Activated T-cell treated with anti-CD3 and anti-CD28 coated beads, Interleukin-2, amount 50 U/mL, for 24 hours (primary cell): ENCODE results near the gene NPHP1.
"Not testable (repeated sequence)": the region's sequence is repeated elsewhere in the genome, so short reads cannot be mapped to it uniquely, and the experiment has no call there.

Source experiments
- DNase-seq: peaks from one replicate; pipeline ENCODE4 v3.0.0-alpha.2; 2020
- H3K27ac Mint-ChIP-seq: 2 replicates; pipeline ENCODE4 v1.8.0; 2020; ENCODE audit warnings: mild to moderate bottlenecking, mixed read lengths
- H3K27me3 Mint-ChIP-seq: 2 replicates; pipeline ENCODE4 v1.8.0; 2020; ENCODE audit warnings: mixed read lengths
- H3K36me3 Mint-ChIP-seq: 2 replicates; pipeline ENCODE4 v1.8.0; 2020; ENCODE audit warnings: low read depth, mixed read lengths
- H3K4me1 Mint-ChIP-seq: 2 replicates; pipeline ENCODE4 v1.8.0; 2020; ENCODE audit warnings: low read depth, mixed read lengths
- H3K4me3 Mint-ChIP-seq: 2 replicates; pipeline ENCODE4 v1.8.0; 2020; ENCODE audit warnings: mild to moderate bottlenecking, moderate library complexity, mixed read lengths
- H3K9me3 Mint-ChIP-seq: 2 replicates; pipeline ENCODE4 v1.8.0; 2020; ENCODE audit warnings: mixed read lengths

Gene NPHP1

GRCh38 chr2:110166266-110166665 lies 38.5 kb downstream of the NPHP1 start:
- H3K36me3 Mint-ChIP-seq, result no peaks in the 10 kb centered on the region
- H3K4me3 Mint-ChIP-seq, result no peak overlapping the region
- H3K4me1 Mint-ChIP-seq, result peaks cover 4% of the 10 kb centered on the region
- H3K27ac Mint-ChIP-seq, result no peak overlapping the region
- no peak for DNase-seq
- no peaks in the 10 kb centered on the region for H3K9me3 Mint-ChIP-seq
- H3K27me3 Mint-ChIP-seq, result peaks cover 13% of the 10 kb centered on the region

DNA sequence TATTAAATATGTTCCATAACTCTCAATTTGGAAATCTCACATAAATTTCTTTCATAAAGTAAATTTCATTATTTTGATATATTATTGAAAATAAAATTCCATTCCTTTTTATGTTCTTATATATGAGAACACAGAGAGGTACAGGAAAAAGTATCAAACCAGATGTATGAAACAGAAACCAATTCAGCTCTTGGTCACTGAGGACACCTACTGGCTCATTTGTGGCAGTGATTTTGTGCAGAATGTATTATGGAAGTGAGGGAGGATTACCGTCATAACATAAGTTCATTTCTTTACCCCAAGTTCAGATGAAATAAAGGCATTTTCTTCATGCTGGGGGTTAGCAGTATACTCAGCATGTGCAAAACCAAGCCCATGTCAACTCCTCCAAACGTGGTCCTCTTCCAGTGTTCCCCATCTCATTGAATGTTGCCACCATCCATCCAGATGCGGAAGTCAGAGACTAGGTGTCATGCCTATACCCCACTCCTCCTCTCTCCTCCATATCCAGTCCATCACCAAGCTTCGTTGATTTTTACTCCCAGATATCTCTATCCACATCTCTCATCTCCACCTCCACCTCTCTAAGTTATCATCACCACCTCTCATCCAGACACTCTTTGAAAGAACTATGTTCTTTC lies 47.5 kb downstream of the NPHP1 start:
- peaks cover 3% of the 10 kb centered on the region for H3K27me3 Mint-ChIP-seq
- peaks cover 15% of the 10 kb centered on the region for H3K9me3 Mint-ChIP-seq
- no peak overlapping the region for H3K27ac Mint-ChIP-seq
- H3K4me1 Mint-ChIP-seq, result peaks cover 34% of the 10 kb centered on the region
- H3K4me3 Mint-ChIP-seq, result no peak overlapping the region
- no peak for DNase-seq
- peaks cover 14% of the 10 kb centered on the region for H3K36me3 Mint-ChIP-seq

DNA sequence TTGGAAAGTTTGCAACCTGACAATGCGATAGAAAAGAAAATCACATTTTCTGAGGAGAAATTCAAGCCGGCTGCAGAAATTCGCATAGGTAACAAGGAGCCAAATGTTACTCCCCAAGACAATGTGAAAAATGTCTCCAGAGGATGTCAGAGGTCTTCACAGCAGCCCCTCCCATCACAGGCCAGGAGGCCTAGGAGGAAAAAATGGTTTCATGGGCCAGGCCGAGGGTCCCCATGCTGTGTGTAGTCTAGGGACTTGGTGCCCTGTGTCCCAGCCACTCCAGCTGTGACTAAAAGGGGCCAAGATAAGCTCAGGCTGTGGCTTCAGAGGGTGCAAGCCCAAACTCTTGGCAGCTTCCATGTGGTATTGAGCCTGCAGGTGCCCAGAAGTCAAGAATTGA lies 50.0 kb downstream of the NPHP1 start:
- Mint-ChIP-seq H3K4me1 (peaks cover 45% of the 10 kb centered on the region), H3K9me3 (peaks cover 15% of the 10 kb centered on the region), H3K36me3 (peaks cover 14% of the 10 kb centered on the region)
- H3K27ac Mint-ChIP-seq, H3K4me3 Mint-ChIP-seq, H3K27me3 Mint-ChIP-seq, DNase-seq: not testable (repeated sequence)

DNA sequence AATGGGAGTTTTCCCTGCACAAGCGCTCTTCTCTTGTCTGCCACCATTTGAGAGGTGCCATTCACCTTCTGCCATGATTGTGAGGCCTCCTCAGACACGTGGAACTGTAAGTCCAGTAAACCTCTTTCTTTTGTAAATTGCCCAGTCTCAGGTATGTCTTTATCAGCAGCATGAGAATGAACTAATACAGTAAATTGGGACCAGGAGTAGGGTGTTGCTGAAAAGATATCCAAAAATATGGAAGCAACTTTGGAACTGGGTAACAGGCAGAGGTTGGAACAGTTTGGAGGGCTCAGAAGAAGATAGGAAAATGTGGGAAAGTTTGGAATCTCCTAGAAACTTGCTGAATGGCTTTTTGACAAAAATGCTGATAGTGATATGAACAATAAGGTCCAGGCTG lies 50.6 kb downstream of the NPHP1 start:
- not testable (repeated sequence) for H3K27me3 Mint-ChIP-seq, H3K27ac Mint-ChIP-seq, H3K4me3 Mint-ChIP-seq, DNase-seq
- H3K36me3 Mint-ChIP-seq, result peaks cover 14% of the 10 kb centered on the region
- H3K9me3 Mint-ChIP-seq, result peaks cover 15% of the 10 kb centered on the region
- H3K4me1 Mint-ChIP-seq, result peaks cover 51% of the 10 kb centered on the region

- Mint-ChIP-seq H3K36me3 (peaks cover 14% of the 10 kb centered on the region), H3K27ac (no peak overlapping the region), H3K27me3 (peaks cover 3% of the 10 kb centered on the region), H3K9me3 (peaks cover 15% of the 10 kb centered on the region), H3K4me1 (peaks cover 57% of the 10 kb centered on the region), H3K4me3 (no peak overlapping the region)
- no peak for DNase-seq
Observed at GRCh38 chr2:110153416-110153815, 51.4 kb downstream of the NPHP1 start.

DNA sequence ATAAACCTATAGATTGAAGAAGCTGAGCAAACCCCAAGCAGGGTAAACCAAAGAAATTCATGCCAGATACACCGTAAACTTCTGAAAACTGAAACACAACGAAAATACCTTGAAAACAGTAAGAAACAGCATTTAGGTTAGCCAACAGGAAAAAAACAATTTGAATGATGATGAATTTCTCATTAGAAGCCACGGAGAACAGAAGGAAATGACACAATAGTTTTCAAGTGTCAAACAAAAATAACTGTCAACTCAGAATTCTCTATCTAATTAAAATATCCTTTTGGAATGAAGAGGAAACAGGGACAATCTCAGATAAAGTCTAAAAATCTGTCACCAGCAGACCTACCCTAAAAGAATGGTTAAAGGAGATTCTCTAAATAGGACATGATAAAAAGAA lies 51.9 kb downstream of the NPHP1 start:
- no peak overlapping the region for H3K27ac Mint-ChIP-seq
- H3K36me3 Mint-ChIP-seq, result peaks cover 14% of the 10 kb centered on the region
- peaks cover 3% of the 10 kb centered on the region for H3K27me3 Mint-ChIP-seq
- H3K4me1 Mint-ChIP-seq, result peaks cover 59% of the 10 kb centered on the region
- H3K9me3 Mint-ChIP-seq, result peaks cover 17% of the 10 kb centered on the region
- no peak overlapping the region for H3K4me3 Mint-ChIP-seq
- no peak for DNase-seq

DNA sequence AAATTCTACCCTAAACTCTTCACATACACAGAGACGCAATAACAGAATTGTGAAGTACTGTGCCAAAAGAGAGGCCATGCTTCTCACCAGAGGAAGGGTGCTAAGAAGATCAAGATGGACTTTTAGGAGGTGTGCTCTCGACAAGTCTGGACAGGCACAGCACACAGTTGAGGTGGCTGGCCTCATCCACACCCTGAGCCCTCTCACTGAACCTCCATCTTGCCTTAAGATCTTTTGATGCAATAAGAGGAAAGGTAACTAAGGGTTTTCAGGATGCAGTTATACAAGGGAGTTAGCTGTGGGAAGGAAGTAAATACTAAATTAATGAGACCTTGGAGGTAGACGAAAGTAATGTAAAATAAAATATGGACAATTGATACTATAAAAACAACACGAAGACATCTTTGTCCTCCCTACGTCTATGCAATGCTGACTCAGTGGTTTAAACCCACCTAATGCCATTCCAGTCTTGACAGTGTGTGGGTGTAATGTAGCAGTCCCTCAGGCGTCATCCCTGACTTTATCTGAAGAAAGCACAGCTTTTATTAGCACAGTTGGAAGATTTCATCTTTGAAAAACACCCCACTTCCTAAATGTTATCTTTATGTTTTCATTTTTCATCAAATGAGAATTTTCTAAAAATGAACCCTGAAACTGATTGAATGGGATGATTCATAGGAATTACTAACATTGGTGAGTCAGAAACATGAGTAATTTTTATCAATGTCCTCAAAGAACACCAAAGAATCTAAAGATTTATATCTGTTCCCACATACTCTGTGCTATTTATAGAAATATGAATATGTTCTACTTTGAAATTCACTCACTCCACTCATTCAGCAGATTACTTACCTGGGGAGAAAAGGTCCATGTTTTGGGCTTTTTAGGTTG lies 55.2 kb downstream of the NPHP1 start:
- Mint-ChIP-seq H3K36me3 (peaks cover 10% of the 10 kb centered on the region), H3K9me3 (peaks cover 16% of the 10 kb centered on the region), H3K4me1 (peaks cover 63% of the 10 kb centered on the region), H3K27ac (peak overlapping the region; percentile 94), H3K4me3 (peak overlapping the region; percentile 36), H3K27me3 (no peaks in the 10 kb centered on the region)
- no peak for DNase-seq

DNA sequence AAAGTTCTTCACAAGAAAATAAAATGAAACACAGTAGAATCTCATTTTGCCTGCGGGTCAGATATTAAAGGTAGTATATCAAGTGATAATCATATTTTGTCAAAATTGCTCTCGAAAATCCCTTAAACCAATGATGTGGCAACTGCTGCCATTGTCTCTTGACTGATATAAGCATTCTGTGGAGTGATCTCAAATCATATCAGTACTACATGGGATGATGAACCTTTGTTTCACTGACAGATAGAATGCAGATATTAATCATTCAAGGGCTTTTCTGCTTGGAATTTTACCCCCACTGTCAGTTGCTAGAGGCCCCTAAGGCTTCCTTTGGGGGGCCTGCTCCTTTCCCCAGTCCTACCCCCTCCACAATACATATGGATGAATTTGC lies 57.9 kb downstream of the NPHP1 start:
- peak overlapping the region; percentile 72 for H3K27ac Mint-ChIP-seq
- no peaks in the 10 kb centered on the region for H3K27me3 Mint-ChIP-seq
- H3K4me3 Mint-ChIP-seq, result no peak overlapping the region
- H3K9me3 Mint-ChIP-seq, result peaks cover 4% of the 10 kb centered on the region
- H3K4me1 Mint-ChIP-seq, result peaks cover 50% of the 10 kb centered on the region
- H3K36me3 Mint-ChIP-seq, result peaks cover 1% of the 10 kb centered on the region
- no peak for DNase-seq

DNA sequence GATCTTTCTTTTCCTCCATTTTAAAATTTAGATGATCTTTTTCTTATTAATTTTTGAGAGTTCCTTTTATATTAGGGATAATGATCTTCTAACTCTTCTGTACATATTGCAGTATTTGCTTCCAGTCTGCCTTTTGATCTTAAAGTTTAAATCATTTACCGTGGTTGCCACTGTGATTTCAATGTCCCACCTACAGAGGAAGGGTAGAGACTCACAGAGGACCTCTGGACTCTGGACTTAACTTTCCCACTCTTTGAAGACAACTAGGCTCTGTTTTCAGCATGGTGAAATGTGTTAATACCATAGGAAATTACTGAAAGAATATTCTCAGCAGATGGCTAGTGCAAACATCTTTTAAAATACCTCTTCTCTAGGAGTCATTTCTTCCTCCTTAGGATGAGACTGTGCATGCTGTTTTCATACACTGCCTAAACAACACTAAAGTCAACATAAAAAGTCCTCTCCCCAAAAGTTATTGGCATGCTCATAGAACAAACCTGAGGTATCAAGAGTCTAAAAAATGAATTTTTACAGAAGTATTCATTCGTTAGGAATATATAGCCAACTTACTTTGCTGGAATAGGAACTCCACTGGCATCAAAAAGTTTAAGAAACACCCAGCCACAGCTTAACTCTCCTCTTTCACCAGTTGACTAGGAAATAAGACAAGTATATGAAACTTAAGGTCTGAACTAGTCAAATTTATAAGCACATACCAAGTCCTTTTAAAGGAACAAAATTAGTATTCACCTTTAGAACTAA lies 58.4 kb downstream of the NPHP1 start:
- Mint-ChIP-seq H3K9me3 (peaks cover 4% of the 10 kb centered on the region), H3K36me3 (peaks cover 1% of the 10 kb centered on the region), H3K27ac (peak overlapping the region; percentile 72), H3K4me3 (no peak overlapping the region), H3K27me3 (no peaks in the 10 kb centered on the region), H3K4me1 (peaks cover 47% of the 10 kb centered on the region)
- DNase-seq, result no peak

DNA sequence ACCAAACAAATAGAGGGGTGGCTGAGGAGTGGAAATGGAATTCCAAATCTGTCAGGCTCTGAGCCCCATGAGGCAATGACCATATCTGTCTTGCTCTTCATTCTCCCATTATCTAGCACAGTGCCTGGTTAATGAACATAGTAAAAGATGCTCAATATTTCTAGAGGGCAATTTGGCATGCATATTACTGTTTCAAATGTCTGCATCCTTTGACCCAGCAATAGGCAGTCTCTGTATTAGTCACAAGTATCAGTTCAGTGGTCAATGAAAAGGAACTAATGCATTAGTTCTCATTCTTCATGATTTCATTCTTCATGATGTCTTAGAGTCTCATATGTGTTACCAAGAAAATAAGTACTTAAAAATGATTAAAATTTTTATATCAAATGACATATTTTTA lies 60.8 kb downstream of the NPHP1 start:
- peaks cover 1% of the 10 kb centered on the region for H3K36me3 Mint-ChIP-seq
- DNase-seq, result no peak
- H3K27me3 Mint-ChIP-seq, result no peaks in the 10 kb centered on the region

GRCh38 chr2:110140401-110140800 lies 64.4 kb downstream of the NPHP1 start:
- no peaks in the 10 kb centered on the region for H3K27me3 Mint-ChIP-seq
- no peak overlapping the region for H3K27ac Mint-ChIP-seq
- H3K4me3 Mint-ChIP-seq, result no peak overlapping the region
- no peaks in the 10 kb centered on the region for H3K36me3 Mint-ChIP-seq
- DNase-seq, result no peak
- no peaks in the 10 kb centered on the region for H3K9me3 Mint-ChIP-seq
- H3K4me1 Mint-ChIP-seq, result peaks cover 11% of the 10 kb centered on the region

More for the DNA sequence above, 60.8 kb downstream of the NPHP1 start:
- H3K27ac Mint-ChIP-seq, result no peak overlapping the region
- peaks cover 33% of the 10 kb centered on the region for H3K4me1 Mint-ChIP-seq
- peaks cover 4% of the 10 kb centered on the region for H3K9me3 Mint-ChIP-seq
- H3K4me3 Mint-ChIP-seq, result no peak overlapping the region

GRCh38 chr2:110134025-110134424 lies 70.8 kb downstream of the NPHP1 start:
- H3K9me3 Mint-ChIP-seq, result peaks cover 17% of the 10 kb centered on the region
- no peak overlapping the region for H3K4me3 Mint-ChIP-seq
- peaks cover 4% of the 10 kb centered on the region for H3K36me3 Mint-ChIP-seq
- H3K27me3 Mint-ChIP-seq, result no peaks in the 10 kb centered on the region
- peaks cover 22% of the 10 kb centered on the region for H3K4me1 Mint-ChIP-seq
- DNase-seq, result no peak
- H3K27ac Mint-ChIP-seq, result peak overlapping the region; percentile 77

- H3K36me3 Mint-ChIP-seq, result peaks cover 4% of the 10 kb centered on the region
- H3K9me3 Mint-ChIP-seq, result peaks cover 17% of the 10 kb centered on the region
- no peaks in the 10 kb centered on the region for H3K27me3 Mint-ChIP-seq
- peak overlapping the region; percentile 51 for H3K27ac Mint-ChIP-seq
- H3K4me3 Mint-ChIP-seq, result no peak overlapping the region
- H3K4me1 Mint-ChIP-seq, result peaks cover 23% of the 10 kb centered on the region
- no peak for DNase-seq
Observed at GRCh38 chr2:110131166-110131565, 73.6 kb downstream of the NPHP1 start.

DNA sequence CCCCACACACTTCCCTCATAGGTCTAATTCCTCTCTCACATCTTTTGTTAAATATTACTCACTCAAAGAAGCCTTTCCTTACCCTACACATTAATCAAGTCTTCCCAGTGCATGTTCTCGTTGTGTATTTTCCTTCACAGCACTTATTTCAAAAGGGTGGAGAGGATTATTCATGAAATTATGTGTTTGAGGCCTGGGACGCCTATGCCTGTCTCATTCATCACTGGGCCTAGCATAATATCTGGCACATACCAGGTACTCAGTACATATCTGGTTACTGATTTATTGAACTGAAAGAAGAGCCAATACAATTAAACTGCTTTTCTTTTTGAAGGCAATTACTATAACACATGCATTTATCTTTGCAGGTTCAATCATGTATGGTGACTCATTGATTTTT lies 74.1 kb downstream of the NPHP1 start:
- H3K27me3 Mint-ChIP-seq, result no peaks in the 10 kb centered on the region
- peaks cover 4% of the 10 kb centered on the region for H3K36me3 Mint-ChIP-seq
- H3K27ac Mint-ChIP-seq, result no peak overlapping the region
- H3K4me3 Mint-ChIP-seq, result no peak overlapping the region
- H3K9me3 Mint-ChIP-seq, result peaks cover 17% of the 10 kb centered on the region
- no peak for DNase-seq
- H3K4me1 Mint-ChIP-seq, result peaks cover 26% of the 10 kb centered on the region
